ENCODE measurements around the gene NDP.
"Not testable (repeated sequence)": the region's sequence is repeated elsewhere in the genome, so short reads cannot be mapped to it uniquely, and the experiment has no call there.

DNA sequence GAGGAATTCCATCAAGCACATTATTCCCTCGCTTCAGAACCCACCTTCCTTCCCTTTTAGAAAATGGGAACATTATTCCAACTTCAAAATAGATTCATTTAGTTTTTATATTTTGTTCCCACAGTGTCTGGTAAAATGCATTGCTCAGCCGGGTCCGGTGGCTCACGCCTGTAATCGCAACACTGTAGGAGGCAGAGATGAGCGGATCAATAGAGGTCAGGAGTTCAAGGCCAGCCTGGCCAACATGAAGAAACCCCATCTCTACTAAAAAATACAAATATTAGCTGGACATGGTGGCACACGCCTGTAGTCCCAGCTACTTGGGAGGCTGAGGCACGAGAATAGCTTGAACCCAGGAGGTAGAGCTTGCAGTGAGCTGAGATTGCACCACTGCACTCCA, 62.4 kb downstream of the NDP start:
- TF ChIP-seq POLR2AphosphoS5 (IDR thresholded peaks at IDR 0.05; ENCODE audit: borderline replicate concordance, low read depth, low read length); EZH2 (IDR thresholded peaks at IDR 0.05); FOXP2 (optimal IDR thresholded peaks at IDR 0.05; ENCODE audit: control extremely low read depth, extremely low read length, insufficient read depth): not testable (repeated sequence)

All from SK-N-MC (cell line).